Fibroblast of the conjunctiva (primary cell): ENCODE data around the gene CAMTA1.

Experiments
- DNase-seq: peaks from one replicate; pipeline ENCODE4 v3.0.0-alpha.2; 2010; ENCODE audit warnings: low read depth

CAMTA1 gene

DNA sequence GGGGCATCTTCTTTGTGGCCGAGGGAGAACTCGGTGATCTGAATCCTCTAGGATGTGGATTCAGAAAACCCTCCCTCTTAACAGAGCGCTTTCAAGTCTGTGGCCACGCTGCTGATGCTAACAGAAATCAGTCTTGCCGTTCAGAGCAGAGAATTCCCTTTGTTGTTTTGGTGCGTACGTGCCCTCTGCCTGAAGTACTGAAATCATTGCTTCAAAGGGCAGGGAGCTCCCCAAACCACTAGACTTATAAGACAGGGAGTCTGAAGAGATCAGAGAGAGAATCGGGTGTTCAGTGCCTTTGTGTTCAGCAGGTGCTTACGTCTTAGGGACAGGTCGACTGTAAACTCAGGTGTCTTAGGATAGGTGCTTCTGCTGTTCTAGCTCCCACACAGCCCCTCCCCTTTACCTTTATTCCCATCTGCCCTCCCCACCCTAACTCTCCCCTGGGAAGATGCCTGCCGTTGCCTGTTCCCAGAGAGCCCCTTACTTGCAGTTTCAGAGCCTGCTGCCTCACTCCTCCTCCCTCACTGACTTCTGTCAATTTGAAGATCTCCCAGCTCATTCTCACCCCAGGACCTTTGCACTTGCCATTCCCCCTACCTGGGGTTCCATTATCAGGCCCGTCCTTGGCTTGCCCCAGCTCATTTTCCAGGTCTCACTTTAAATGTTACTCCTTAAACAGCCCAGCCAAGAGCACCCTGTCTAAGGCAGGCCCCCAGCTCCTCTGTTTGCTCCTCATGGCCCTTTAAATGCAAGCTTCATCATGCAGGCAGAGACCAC, 143.0 kb downstream of the CAMTA1 start:
- DNase-seq = no peak

DNA sequence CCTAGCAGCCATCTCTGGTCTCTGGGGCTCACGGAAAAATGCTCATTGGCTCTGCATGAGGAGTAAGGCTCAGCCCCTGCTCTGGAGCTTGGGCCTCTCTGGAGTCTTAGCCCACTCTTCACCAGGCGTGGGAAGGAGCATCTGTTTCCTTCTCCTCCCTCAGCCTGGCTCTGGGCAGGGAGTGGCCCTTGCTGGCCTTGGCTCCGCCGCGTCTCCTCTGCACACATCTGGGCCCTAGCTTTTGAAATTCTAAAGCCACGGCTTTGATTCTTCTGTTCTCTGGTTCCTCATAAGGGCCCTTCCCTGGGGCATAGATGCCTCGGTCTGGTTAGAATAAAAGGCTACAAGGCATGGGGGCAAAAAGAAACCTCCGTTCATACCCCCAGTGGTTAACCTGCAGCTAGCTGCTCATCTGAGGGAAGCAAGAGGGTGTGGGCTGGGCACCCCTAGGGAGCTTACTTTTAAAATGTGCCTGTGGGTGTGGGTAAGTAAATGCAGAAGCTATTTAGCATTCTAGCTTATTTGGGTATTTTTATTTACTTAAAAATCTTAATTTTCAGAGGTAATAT, 145.6 kb downstream of the CAMTA1 start:
- no peak for DNase-seq

- no peak for DNase-seq
These were observed 150.2 kb downstream of the CAMTA1 start for GRCh38 chr1:6935361-6935883.

- DNase-seq = no peak
These were observed 150.8 kb downstream of the CAMTA1 start for GRCh38 chr1:6935911-6936690.

DNA sequence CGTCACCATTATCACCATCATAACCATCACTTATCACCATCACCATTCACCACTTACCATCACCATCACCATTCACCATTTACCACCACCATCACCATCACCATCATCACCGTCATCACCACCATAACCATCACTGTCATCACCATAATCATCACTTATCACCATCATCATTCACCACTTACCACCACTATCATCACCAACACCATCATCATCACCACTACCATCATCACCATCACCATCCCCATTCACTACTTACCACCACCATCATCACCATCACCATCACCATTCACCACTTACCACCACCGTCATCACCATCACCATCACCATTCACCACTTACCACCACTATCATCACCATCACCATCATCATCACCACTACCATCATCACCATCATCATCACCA, 151.8 kb downstream of the CAMTA1 start:
- DNase-seq = no peak

DNA sequence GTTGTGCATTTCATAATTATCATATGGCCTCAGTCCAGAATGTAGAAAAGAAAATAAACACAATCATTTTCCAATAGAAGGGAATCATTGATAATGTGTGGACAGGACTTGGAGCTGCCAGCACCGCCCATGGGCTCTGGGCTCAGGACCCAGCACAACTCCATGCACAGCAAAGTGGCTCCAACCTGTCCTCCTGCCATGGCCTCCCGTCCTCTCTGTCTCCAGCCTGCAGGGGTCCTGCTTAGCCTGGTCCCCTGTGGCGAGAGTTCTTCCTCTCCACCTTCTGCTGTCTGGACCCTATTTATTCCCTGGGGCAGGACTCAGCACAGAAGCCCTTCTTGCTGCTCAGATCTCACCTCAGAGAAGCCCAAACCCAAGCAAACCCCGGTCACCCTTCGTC, 154.1 kb downstream of the CAMTA1 start:
- no peak for DNase-seq

DNA sequence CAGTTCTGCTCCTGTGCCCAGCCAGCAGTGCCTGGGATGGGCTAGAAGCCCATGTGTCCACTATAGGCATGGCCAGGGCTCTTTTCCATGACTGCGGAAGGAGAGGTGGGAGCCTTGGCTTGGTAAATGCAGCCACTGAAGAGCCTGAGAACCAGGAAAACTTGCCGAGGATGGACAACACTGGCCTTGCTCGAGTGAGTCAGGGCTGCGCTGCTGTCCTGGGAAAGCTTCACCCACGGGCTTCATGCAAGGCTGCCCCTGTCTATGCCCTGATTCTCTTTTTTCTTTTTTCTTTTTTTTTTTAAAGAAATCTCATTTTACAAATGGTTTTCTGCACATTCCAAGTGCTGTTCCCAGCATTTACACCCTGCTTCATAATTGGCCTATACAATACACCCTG, 156.5 kb downstream of the CAMTA1 start:
- DNase-seq = no peak

DNA sequence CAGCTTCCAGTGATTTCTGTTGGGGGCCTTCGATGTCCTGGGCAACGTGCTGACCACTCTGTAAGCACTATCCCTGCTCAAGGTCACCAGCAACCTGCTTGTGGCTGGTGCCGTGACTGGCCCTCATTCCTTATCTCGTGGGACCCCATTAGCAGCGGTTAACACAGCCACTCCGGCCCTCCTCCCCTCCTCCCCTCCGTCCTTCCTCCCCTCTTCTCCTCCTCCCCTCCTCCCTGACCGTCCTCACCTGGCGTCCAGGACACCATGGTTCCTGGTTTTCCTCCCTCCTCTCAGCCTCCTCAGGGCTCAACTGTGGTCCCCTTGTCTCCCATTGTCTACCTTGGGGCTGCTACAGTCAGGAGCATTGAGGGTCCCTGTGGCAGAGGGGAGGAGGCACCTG, 157.7 kb downstream of the CAMTA1 start:
- no peak for DNase-seq

DNA sequence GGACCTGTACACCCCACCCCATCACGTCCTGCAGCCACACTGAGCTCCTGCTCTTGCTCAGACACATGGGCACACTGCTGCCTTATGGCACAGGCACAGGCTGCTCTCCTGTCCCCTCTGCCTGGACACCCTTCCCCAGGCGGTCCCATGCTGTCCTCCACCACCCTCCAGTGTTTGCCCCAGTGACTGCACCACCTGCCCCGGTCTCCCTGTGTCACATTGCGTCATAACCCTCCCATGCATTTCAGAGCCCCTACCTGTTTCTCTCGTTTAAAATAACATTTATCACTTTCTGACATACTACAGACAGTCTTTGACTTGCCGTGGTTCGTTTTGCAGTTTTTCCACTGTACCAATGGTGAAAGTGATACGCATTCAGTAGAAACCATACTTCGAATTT, 159.2 kb downstream of the CAMTA1 start:
- DNase-seq = no peak

- DNase-seq = no peak
These were observed 162.7 kb downstream of the CAMTA1 start for GRCh38 chr1:6947952-6948351.

- DNase-seq = no peak
These were observed 163.2 kb downstream of the CAMTA1 start for GRCh38 chr1:6948416-6948815.

DNA sequence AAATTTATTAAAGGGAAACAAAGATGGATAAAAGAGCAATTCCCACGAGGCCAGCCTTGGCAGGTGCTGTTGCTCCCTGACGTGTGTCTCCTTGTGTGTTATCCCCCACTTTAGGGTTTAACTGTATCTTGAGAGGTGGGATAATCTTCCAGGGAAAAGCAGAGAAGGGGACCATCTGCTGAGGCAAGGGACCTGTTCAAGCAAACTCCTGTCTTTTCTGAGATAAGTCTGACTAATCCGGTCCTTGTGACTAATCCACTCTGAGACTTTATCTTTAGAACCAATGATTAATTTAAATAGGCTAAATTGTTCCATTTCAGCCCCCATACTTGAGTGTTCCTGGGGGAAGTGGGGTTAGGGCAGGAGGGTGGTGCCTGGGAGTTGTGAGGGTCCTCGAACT, 163.6 kb downstream of the CAMTA1 start:
- no peak for DNase-seq

- no peak for DNase-seq
These were observed 164.9 kb downstream of the CAMTA1 start for GRCh38 chr1:6950001-6950765.

DNA sequence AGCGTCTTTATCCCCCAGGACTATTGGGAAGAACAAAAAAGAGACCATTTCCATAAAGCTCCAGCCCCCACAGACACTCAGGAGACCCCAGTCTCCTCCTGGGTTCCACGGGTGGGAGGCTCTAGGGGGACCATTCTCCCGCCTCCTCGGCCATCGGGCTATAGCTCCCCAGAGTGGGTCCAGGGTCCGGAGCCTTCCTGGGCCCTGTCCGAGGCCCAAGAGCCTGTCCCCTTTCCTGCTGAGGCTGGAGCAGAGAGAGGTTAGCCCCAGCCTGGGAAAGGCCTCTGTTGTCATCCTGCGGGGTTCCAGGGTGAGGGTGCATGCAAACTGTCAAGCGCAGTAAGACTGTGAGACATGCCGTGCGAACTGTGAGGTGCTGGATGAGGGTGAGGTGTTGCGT, 166.3 kb downstream of the CAMTA1 start:
- no peak for DNase-seq

- no peak for DNase-seq
These were observed 168.0 kb downstream of the CAMTA1 start for GRCh38 chr1:6953216-6953615.

GRCh38 chr1:6953907-6954364, 168.7 kb downstream of the CAMTA1 start:
- DNase-seq = no peak

GRCh38 chr1:6954591-6954990, 169.3 kb downstream of the CAMTA1 start:
- DNase-seq = no peak

DNA sequence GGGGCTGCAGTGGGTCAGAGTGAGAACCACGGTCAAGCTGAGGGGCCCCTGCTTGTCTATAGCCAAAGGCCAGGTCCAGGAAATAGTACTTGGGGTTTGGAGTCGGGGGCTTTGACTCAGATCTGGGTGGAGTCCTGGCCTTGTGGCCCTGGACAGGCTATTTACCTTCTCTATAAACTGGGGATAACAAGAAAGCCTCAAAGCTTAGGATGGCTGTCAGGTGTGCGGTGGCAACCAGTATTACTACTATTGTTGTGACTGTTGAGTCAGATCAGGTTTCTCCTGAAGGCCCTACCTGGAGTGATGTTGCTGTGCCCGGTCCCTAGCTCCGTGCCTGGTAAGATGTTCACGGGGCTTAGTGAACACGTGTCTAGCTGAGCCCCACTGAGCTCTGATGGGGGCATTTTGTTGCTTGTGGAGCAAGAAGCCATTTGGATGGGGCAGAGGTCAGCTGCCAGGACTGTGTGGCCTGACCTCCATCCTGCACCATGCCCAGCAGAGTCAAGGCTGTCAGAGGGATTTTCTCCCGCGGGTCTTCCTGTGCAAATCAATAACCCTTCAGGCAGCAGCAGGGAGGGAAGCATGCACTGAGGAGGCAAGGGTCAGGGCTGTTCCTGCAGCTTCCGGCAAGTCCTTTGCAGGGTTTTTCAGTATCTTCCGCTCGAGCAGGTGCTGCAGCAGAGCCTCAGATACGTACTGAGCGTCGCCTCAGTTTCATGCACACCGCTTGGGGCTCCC, 170.3 kb downstream of the CAMTA1 start:
- DNase-seq = no peak

- DNase-seq = no peak
These were observed 171.4 kb downstream of the CAMTA1 start for GRCh38 chr1:6956488-6957159.

GRCh38 chr1:6957341-6957740, 172.1 kb downstream of the CAMTA1 start:
- DNase-seq = no peak
